GM12878 (cell line): ENCODE results near the gene SORCS1. TPM values are rescaled to one million over a fixed set of nuclear protein-coding genes. Genes with fewer than 3 reads are reported as not detected.

Source experiments
- ATAC-seq: fragments of 200-7000 bp; cut with Tn5 transposase; 3 replicates; pipeline ENCODE4 v1.9.1; 2020; ENCODE audit warnings: mild to moderate bottlenecking, moderate library complexity
- BruUV-seq: library from RNA; stranded (reverse); fragments of 400-500 nt; replicated peaks from 2 replicates; lab custom pipeline; 2021; lab: Mats Ljungman, UMichigan
- CTCF ChIA-PET: fragments of 300-600 bp; sonication (Branson Sonifier 250); formaldehyde crosslinking; extraction: SDS; loops from one replicate; lab custom pipeline; 2021; ENCODE audit warnings: inconsistent platforms; lab: Yijun Ruan, JAX
- POLR2A ChIA-PET: fragments of 350-600 bp; formaldehyde crosslinking; extraction: SDS; loops from one replicate; lab custom pipeline; 2021; ENCODE audit warnings: inconsistent platforms; lab: Charles Lee
- RAD21 ChIA-PET: fragments of 300-600 bp; sonication (Branson Sonifier 250); formaldehyde crosslinking; loops from one replicate; lab custom pipeline; 2023; ENCODE audit warnings: antibody characterized with exemption; ENCODE audit not compliant: unreplicated experiment; lab: Charles Lee
- SMC1A ChIA-PET: fragments of 300-600 bp; sonication (Branson Sonifier 250); formaldehyde crosslinking; loops from one replicate; lab custom pipeline; 2023; ENCODE audit not compliant: unreplicated experiment, uncharacterized antibody; lab: Charles Lee
- DNase-seq: peaks from one replicate; pipeline ENCODE4 v3.0.0-alpha.2; 2011; ENCODE audit warnings: low read depth, low spot score
- FAIRE-seq: peaks from 3 replicates; lab custom pipeline; 2011; peaks lifted over from hg19 to GRCh38; lab: Jason Lieb, UNC
- H2AFZ ChIP-seq: 2 replicates; pipeline ENCODE4 v1.6.0; 2011; ENCODE audit warnings: low read depth, low read length, control low read depth; ENCODE audit not compliant: control insufficient read depth
- H3K27ac ChIP-seq: 2 replicates; pipeline ENCODE4 v1.5.1; 2011; ENCODE audit warnings: control low read depth; ENCODE audit not compliant: control insufficient read depth, insufficient read depth
- H3K27me3 ChIP-seq, 2 experiments: replicated peaks in 1 of 2; 2 replicates each; pipeline versions ENCODE4 v1.6.0 to v1.6.1; 2011; ENCODE audit warnings: low read length in 1 of 2; ENCODE audit not compliant: control insufficient read depth in 2 of 2, insufficient read depth in 2 of 2
- H3K36me3 ChIP-seq, 2 experiments: 2 replicates each; pipeline ENCODE4 v1.5.1; 2011; ENCODE audit warnings: low read length in 1 of 2; ENCODE audit not compliant: control insufficient read depth in 2 of 2, insufficient read depth in 2 of 2
- H3K4me1 ChIP-seq: 2 replicates; pipeline ENCODE4 v1.6.1; 2011; ENCODE audit warnings: mild to moderate bottlenecking, low read length, moderate library complexity, mixed read lengths; ENCODE audit not compliant: control insufficient read depth, insufficient read depth
- H3K4me2 ChIP-seq: 2 replicates; pipeline ENCODE4 v1.6.0; 2011; ENCODE audit warnings: control low read depth; ENCODE audit not compliant: control insufficient read depth, insufficient read depth
- H3K4me3 ChIP-seq: fragments of 200-600 bp; sonication (generic); 2 replicates; pipeline ENCODE4 v1.5.1; 2016
- H3K79me2 ChIP-seq: 2 replicates; pipeline ENCODE4 v1.6.0; 2011; ENCODE audit warnings: low read length; ENCODE audit not compliant: control insufficient read depth, insufficient read depth
- H3K9ac ChIP-seq: 2 replicates; pipeline ENCODE4 v1.8.0; 2011; ENCODE audit warnings: low read length, control low read depth, mixed read lengths; ENCODE audit not compliant: control insufficient read depth, insufficient read depth
- H3K9me3 ChIP-seq: replicated peaks from 3 replicates; pipeline ENCODE4 v1.5.1; 2011; ENCODE audit warnings: mild to moderate bottlenecking, low read length; ENCODE audit not compliant: control insufficient read depth, insufficient read depth
- H4K20me1 ChIP-seq: 2 replicates; pipeline ENCODE4 v1.6.0; 2011; ENCODE audit not compliant: control insufficient read depth, insufficient read depth
- ATF7 ChIP-seq: fragments of 450-650 bp; IDR thresholded peaks from 2 replicates; pipeline ENCODE4 v1.6.1; 2016; ENCODE audit warnings: low read depth, mild to moderate bottlenecking
- DPF2 ChIP-seq: fragments of 450-650 bp; IDR thresholded peaks from 2 replicates; pipeline ENCODE4 v1.6.1; 2017; ENCODE audit warnings: mild to moderate bottlenecking
- EP300 ChIP-seq, 2 experiments: fragments of 150-350 bp in 1 of 2; IDR thresholded peaks; 2 replicates each; pipeline ENCODE4 v1.6.1; 2011 to 2012; ENCODE audit warnings: low read depth in 2 of 2, low read length in 2 of 2, borderline replicate concordance in 1 of 2, improper control_type of control experiment in 1 of 2, inconsistent platforms in 1 of 2; ENCODE audit not compliant: control insufficient read depth in 1 of 2
- IKZF1 ChIP-seq: fragments of 450-650 bp; conservative IDR thresholded peaks from 2 replicates; pipeline ENCODE4 v1.6.1; 2017; ENCODE audit warnings: antibody characterized with exemption, mild to moderate bottlenecking
- IKZF2 ChIP-seq, 2 experiments: fragments of 450-650 bp; IDR thresholded peaks; 2 replicates each; pipeline ENCODE4 v1.6.1; 2017; ENCODE audit warnings: mild to moderate bottlenecking in 2 of 2, moderate library complexity in 2 of 2
- MTA2 ChIP-seq: fragments of 450-650 bp; IDR thresholded peaks from 2 replicates; pipeline ENCODE4 v1.6.1; 2016; ENCODE audit warnings: low read depth, mild to moderate bottlenecking, moderate library complexity
- PAX5 ChIP-seq: IDR thresholded peaks from 2 replicates; pipeline ENCODE4 v1.6.1; 2011; ENCODE audit warnings: low read depth, low read length, borderline replicate concordance
- POLR2AphosphoS5 ChIP-seq: IDR thresholded peaks from 2 replicates; pipeline ENCODE4 v1.6.1; 2011; ENCODE audit warnings: mild to moderate bottlenecking, low read length, inconsistent platforms
- RBBP5 ChIP-seq: fragments of 200-600 bp; sonication (generic); conservative IDR thresholded peaks from 2 replicates; pipeline ENCODE4 v1.6.1; 2016
- SMAD5 ChIP-seq: IDR thresholded peaks from 2 replicates; pipeline ENCODE4 v1.6.1; 2016; ENCODE audit warnings: antibody characterized with exemption, low read depth
- TBL1XR1 ChIP-seq: IDR thresholded peaks from 2 replicates; pipeline ENCODE4 v1.6.1; 2012; ENCODE audit warnings: low read depth, low read length, improper control_type of control experiment
- TCF3 ChIP-seq: IDR thresholded peaks from 2 replicates; pipeline ENCODE4 v1.6.1; 2012; ENCODE audit warnings: low read depth, mild to moderate bottlenecking, low read length, borderline replicate concordance; ENCODE audit not compliant: insufficient read depth
- WRNIP1 ChIP-seq: IDR thresholded peaks from 2 replicates; pipeline ENCODE4 v1.6.1; 2011; ENCODE audit warnings: low read depth, low read length, improper control_type of control experiment, borderline replicate concordance
- YBX1 ChIP-seq: fragments of 450-650 bp; IDR thresholded peaks from 2 replicates; pipeline ENCODE4 v1.6.1; 2016; ENCODE audit warnings: antibody characterized with exemption
- ZNF207 ChIP-seq: fragments of 450-650 bp; IDR thresholded peaks from 2 replicates; pipeline ENCODE4 v1.6.1; 2014; ENCODE audit warnings: antibody characterized with exemption, mild to moderate bottlenecking, borderline replicate concordance
- ZNF217 ChIP-seq: fragments of 450-650 bp; IDR thresholded peaks from 2 replicates; pipeline ENCODE4 v1.6.1; 2017; ENCODE audit warnings: antibody characterized with exemption, mild to moderate bottlenecking
- WGBS: methylation state at CpG from one replicate; pipeline ENCODE4 v1.1.6; 2016; ENCODE audit warnings: low lambda C conversion rate; ENCODE audit not compliant: insufficient replicate concordance, insufficient coverage; ENCODE audit errors: missing lambda C conversion rate; 5-methylcytosine and 5-hydroxymethylcytosine counted together
- in situ Hi-C: fragments of 300-500 bp; cut with MboI; formaldehyde crosslinking; loops from 9 replicates; pipeline ENCODE4 v1.14.3; 2018; ENCODE audit warnings: mixed read lengths
- intact Hi-C: fragments of 100-400 bp; cut with micrococcal nuclease; formaldehyde crosslinking; loops from one replicate; pipeline ENCODE4 v1.14.2; 2022; ENCODE audit not compliant: unreplicated experiment
- polyA plus RNA-seq, 11 experiments: library from polyadenylated mRNA; depleted of rRNA in 4 of 11; unstranded in 6 of 11; stranded (reverse) in 5 of 11; fragments of >200 nt; fragmentation: Nextera tagmentation in 4 of 11; fragmentation: Illumina TruSeq in 1 of 11; extraction: Ambion mirVana in 4 of 11; extraction: Trizol in 1 of 11; gene quantifications; 1 replicate in 1 of 11; 2 replicates in 10 of 11; pipeline versions ENCODE4 v1.2.1 to v1.2.3, GENCODE V29; 2011 to 2016; ENCODE audit warnings: inconsistent platforms in 2 of 11, missing spikeins in 2 of 11, low read depth in 1 of 11
- total RNA-seq, 4 experiments: library from RNA; depleted of rRNA in 3 of 4; stranded (reverse); fragments of >200 nt in 3 of 4; fragmentation: Illumina TruSeq in 1 of 4; extraction: Trizol in 1 of 4; gene quantifications; 2 replicates each; pipeline versions ENCODE4 v1.2.1 to v1.2.3, GENCODE V29; 2013 to 2021
- TF ChIP-seq, protein P1 (sequence below): IDR thresholded peaks from 2 replicates; pipeline ENCODE4 v1.6.1; 2012; ENCODE audit warnings: low read depth, low read length, improper control_type of control experiment
- TF ChIP-seq, protein P2 (sequence below): IDR thresholded peaks from 2 replicates; pipeline ENCODE4 v1.6.1; 2011; ENCODE audit warnings: mild to moderate bottlenecking, low read depth, low read length, moderate library complexity; ENCODE audit not compliant: insufficient replicate concordance
- TF ChIP-seq, protein P3 (sequence below): fragments of 450-650 bp; formaldehyde crosslinking; IDR thresholded peaks from 2 replicates; pipeline ENCODE4 v1.4.0; 2020; ENCODE audit warnings: mild to moderate bottlenecking, moderate library complexity

The SORCS1 gene
- total and polyA plus RNA-seq, 10 of the 15 experiments (the other 5 are each of a cell fraction or from before 2014, with no cell fraction given) = 0.02 to 9.6 (median 0.06) TPM; not detected in 3

DNA sequence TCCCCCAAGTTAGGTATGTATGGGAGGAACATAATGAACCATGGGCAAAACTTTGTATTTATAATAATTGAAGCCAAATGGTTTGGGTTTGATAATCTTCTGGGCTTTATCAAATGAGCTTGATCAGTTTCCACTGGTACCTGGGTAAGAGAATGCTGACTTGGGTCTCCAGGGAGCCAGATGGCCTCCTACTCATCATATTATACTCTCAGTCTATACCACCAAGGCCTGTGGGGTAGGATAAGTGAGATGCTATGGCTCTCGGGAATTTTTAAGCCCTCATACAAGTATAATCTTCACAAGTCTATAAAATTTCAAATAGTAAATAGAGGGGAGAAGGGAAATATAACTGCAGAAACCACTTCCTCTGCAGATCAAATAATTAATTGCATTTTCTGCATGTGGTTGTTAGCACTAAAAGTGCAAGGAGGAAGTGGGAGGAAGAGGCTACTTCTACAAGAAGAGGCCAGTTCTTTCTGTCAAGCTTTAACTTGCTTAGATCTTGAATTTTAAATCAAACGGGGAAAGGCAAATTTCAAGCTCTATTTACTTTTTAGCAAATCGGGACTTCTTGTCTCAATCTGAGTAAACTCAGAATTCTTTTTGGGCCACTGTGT lies 349.0 kb downstream of the SORCS1 start:
- Histone ChIP-seq H2AFZ (no peak overlapping the region; the same call in 1 of the 2 replicates), H3K27ac (no peak overlapping the region), H3K4me1 (peaks cover 14% of the 10 kb centered on the region), H3K4me3 (no peak overlapping the region), H4K20me1 (no peaks in the 10 kb centered on the region), H3K27me3 (no peaks in the 10 kb centered on the region), H3K9ac (no peak overlapping the region), H3K9me3 (no peaks in the 10 kb centered on the region), H3K4me2 (no peak overlapping the region), H3K79me2 (no peaks in the 10 kb centered on the region), H3K36me3 (no peaks in the 10 kb centered on the region)
- no TSS peak for BruUV-seq
- intact Hi-C loops = no loop called here
- peak; percentile 19 for DNase-seq
- FAIRE-seq = peak; percentile 84
- ChIA-PET CTCF (interaction anchor here (2.7 kb wide), 1 partner anchor 165 kb away, joined by 7 read pairs; no protein-coding TSS in a partner anchor), POLR2A (interaction anchor here (0.6 to 1.5 kb wide), 2 partner anchors 54 to 120 kb away, joined by 4 to 5 read pairs; no protein-coding TSS in a partner anchor), SMC1A (interaction anchor here (0.6 to 2.0 kb wide), 6 partner anchors 10 to 277 kb away, joined by 3 to 8 read pairs (median 4); no protein-coding TSS in a partner anchor), RAD21 (interaction anchor here (1.6 kb wide), 1 partner anchor 13 kb away, joined by 3 read pairs; no protein-coding TSS in a partner anchor)
- WGBS = 7% methylated on average over 3 of the region's 3 CpGs
- in situ Hi-C loops = no loop called here
- ATAC-seq = peak; percentile 77
- peak; percentile 24 to 31; a peak in 1 of 4 replicates for TF ChIP-seq IKZF2 (IDR thresholded peaks at IDR 0.05)
- TF ChIP-seq, protein P1, sequence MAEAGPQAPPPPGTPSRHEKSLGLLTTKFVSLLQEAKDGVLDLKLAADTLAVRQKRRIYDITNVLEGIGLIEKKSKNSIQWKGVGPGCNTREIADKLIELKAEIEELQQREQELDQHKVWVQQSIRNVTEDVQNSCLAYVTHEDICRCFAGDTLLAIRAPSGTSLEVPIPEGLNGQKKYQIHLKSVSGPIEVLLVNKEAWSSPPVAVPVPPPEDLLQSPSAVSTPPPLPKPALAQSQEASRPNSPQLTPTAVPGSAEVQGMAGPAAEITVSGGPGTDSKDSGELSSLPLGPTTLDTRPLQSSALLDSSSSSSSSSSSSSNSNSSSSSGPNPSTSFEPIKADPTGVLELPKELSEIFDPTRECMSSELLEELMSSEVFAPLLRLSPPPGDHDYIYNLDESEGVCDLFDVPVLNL = no peak
- TF ChIP-seq, protein P2, sequence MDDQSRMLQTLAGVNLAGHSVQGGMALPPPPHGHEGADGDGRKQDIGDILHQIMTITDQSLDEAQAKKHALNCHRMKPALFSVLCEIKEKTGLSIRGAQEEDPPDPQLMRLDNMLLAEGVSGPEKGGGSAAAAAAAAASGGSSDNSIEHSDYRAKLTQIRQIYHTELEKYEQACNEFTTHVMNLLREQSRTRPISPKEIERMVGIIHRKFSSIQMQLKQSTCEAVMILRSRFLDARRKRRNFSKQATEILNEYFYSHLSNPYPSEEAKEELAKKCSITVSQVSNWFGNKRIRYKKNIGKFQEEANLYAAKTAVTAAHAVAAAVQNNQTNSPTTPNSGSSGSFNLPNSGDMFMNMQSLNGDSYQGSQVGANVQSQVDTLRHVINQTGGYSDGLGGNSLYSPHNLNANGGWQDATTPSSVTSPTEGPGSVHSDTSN = no peak
- TF ChIP-seq ZNF217 = 0 out of 2 replicates have a peak, but pooled peaks have one; percentile 24
- TF ChIP-seq, protein P3, sequence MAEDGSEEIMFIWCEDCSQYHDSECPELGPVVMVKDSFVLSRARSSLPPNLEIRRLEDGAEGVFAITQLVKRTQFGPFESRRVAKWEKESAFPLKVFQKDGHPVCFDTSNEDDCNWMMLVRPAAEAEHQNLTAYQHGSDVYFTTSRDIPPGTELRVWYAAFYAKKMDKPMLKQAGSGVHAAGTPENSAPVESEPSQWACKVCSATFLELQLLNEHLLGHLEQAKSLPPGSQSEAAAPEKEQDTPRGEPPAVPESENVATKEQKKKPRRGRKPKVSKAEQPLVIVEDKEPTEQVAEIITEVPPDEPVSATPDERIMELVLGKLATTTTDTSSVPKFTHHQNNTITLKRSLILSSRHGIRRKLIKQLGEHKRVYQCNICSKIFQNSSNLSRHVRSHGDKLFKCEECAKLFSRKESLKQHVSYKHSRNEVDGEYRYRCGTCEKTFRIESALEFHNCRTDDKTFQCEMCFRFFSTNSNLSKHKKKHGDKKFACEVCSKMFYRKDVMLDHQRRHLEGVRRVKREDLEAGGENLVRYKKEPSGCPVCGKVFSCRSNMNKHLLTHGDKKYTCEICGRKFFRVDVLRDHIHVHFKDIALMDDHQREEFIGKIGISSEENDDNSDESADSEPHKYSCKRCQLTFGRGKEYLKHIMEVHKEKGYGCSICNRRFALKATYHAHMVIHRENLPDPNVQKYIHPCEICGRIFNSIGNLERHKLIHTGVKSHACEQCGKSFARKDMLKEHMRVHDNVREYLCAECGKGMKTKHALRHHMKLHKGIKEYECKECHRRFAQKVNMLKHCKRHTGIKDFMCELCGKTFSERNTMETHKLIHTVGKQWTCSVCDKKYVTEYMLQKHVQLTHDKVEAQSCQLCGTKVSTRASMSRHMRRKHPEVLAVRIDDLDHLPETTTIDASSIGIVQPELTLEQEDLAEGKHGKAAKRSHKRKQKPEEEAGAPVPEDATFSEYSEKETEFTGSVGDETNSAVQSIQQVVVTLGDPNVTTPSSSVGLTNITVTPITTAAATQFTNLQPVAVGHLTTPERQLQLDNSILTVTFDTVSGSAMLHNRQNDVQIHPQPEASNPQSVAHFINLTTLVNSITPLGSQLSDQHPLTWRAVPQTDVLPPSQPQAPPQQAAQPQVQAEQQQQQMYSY = no peak
- TF ChIP-seq TBL1XR1 = no peak
- TF ChIP-seq DPF2 = peak; percentile 65
- no peak for TF ChIP-seq PAX5
- TF ChIP-seq EP300 (IDR thresholded peaks at IDR 0.05; ENCODE audit: borderline replicate concordance in 1 of 2, control insufficient read depth in 1 of 2, low read depth in 2 of 2, low read length in 2 of 2) = peak in 1 of 2 experiments; percentile 68; a peak in 2 of 4 replicates
- no peak for TF ChIP-seq TCF3
- TF ChIP-seq MTA2 = peak; percentile 87
- TF ChIP-seq ZNF207 = no peak
- no peak for TF ChIP-seq YBX1
- no peak for TF ChIP-seq RBBP5
- no peak for TF ChIP-seq POLR2AphosphoS5
- peak; percentile 40; the same call in 1 of the 2 replicates for TF ChIP-seq IKZF1
- TF ChIP-seq ATF7 = 0 out of 2 replicates have a peak, but pooled peaks have one; percentile 20
- TF ChIP-seq SMAD5 = no peak
- no peak for TF ChIP-seq WRNIP1
